Psoas muscle (tissue), 8 donors: ENCODE data around the gene LCTL. TPM values are rescaled to one million over a fixed set of nuclear protein-coding genes. Genes with fewer than 3 reads are reported as not detected.

Experiments used
- ATAC-seq, 4 donors: fragments of 200-7000 bp; cut with Tn5 transposase; one replicate each; pipeline ENCODE4 v1.9.1; 2020; ENCODE audit warnings: moderate library complexity in 3 of 4, mild to moderate bottlenecking in 2 of 4
- DNase-seq, 2 donors: peaks; one replicate each; pipeline ENCODE4 v3.0.0-alpha.2; 2020
- H3K27ac ChIP-seq: fragments of 200-600 bp; one replicate; pipeline ENCODE4 v1.8.0; 2022
- H3K27me3 ChIP-seq, 3 donors: fragments of 200-600 bp in 1 of 3; one replicate each; pipeline versions ENCODE4 v1.6.1 to v1.8.0; 2013 to 2022; ENCODE audit warnings: low read length in 2 of 3, mild to moderate bottlenecking in 2 of 3, moderate library complexity in 1 of 3; ENCODE audit not compliant: insufficient read depth in 3 of 3
- H3K36me3 ChIP-seq, 2 donors: fragments of 200-600 bp in 1 of 2; one replicate each; pipeline versions ENCODE4 v1.6.1 to v1.8.0; 2013 to 2022; ENCODE audit warnings: low read depth in 1 of 2, mild to moderate bottlenecking in 1 of 2, moderate library complexity in 1 of 2; ENCODE audit not compliant: insufficient read depth in 1 of 2
- H3K4me1 ChIP-seq: fragments of 200-600 bp; one replicate; pipeline ENCODE4 v1.8.0; 2022
- H3K4me3 ChIP-seq: fragments of 200-600 bp; one replicate; pipeline ENCODE4 v1.8.0; 2022; ENCODE audit warnings: mild to moderate bottlenecking
- H3K9me3 ChIP-seq: fragments of 200-600 bp; one replicate; pipeline ENCODE4 v1.8.0; 2022
- CTCF ChIP-seq: fragments of 200-600 bp; IDR thresholded peaks from one replicate; pipeline ENCODE4 v1.8.0; 2022; ENCODE audit warnings: antibody characterized with exemption
- WGBS, 3 donors: extraction: QIAGEN DNeasy Blood & Tissue Kit; methylation state at CpG; one replicate each; pipeline versions ENCODE4 v1.1.6 to v1.1.7; 2013; 5-methylcytosine and 5-hydroxymethylcytosine counted together
- intact Hi-C, 2 donors: fragments of 100-400 bp; cut with DNase I; formaldehyde crosslinking; loops; one replicate each; pipeline versions ENCODE4 v1.11.0 to v1.14.2; 2022
- polyA plus RNA-seq, 3 donors: library from polyadenylated mRNA; stranded (reverse); fragments of 200-250 nt; gene quantifications; one replicate each; pipeline ENCODE4 v1.2.3, GENCODE V29; 2013
- total RNA-seq, 4 donors: library from RNA; stranded (reverse); fragmentation: NEBNext Ultra II Directional in 2 of 4; extraction: Animal tissue kit (Norgen Biotek cat#: 25700) in 2 of 4; gene quantifications; one replicate each; pipeline versions ENCODE4 v1.2.1 to v1.2.4, GENCODE V29; 2021 to 2023
- donor health status: healthy with polysubstance abuse.
- donor health status: DM: no; HTN: no; CAD: no; lungs with moderate emphysema.
- donor health status: Bipolar disorder and iron deficiency.
- donor health status: healthy.
- donor health status: DM: yes; HTN: yes; CAD: no.
- donor health status: DM: no; HTN: no; CAD: no.
- donor health status: DM: no; HTN: no; CAD: no.
- donor health status: DM: yes; HTN: yes; CAD: no.

The LCTL gene
- total and polyA plus RNA-seq, 7 donors = not detected

GRCh38 chr15:66566963-66567531 lies 1.2 kb upstream of the LCTL start:
- Histone ChIP-seq H3K4me1 (no peaks in the 10 kb centered on the region), H3K9me3 (no peaks in the 10 kb centered on the region), H3K27me3 (no peaks in the 10 kb centered on the region), H3K36me3 (no peaks in the 10 kb centered on the region), H3K27ac (no peak overlapping the region), H3K4me3 (no peak overlapping the region)
- TF ChIP-seq CTCF = peak; percentile 66
- peak; percentile 45 to 62 (median 60) for ATAC-seq
- intact Hi-C loops = no loop called here
- DNase-seq = peak in 1 of 2 donors; percentile 54
- WGBS, 3 donors = 29 to 36% (median 31%) methylated on average over 15 of the region's 15 CpGs

GRCh38 chr15:66565141-66565641 lies 607 bp downstream of the LCTL start:
- Histone ChIP-seq H3K36me3 (no peaks in the 10 kb centered on the region), H3K27ac (no peak overlapping the region), H3K4me3 (no peak overlapping the region), H3K27me3 (no peaks in the 10 kb centered on the region), H3K4me1 (no peaks in the 10 kb centered on the region), H3K9me3 (no peaks in the 10 kb centered on the region)
- intact Hi-C loops = no loop called here
- DNase-seq = no peak
- 75 to 80% (median 77%) methylated on average over 8 to 9 of the region's 9 CpGs for whole genome bisulfite sequencing, 3 donors
- no peak for ATAC-seq
- TF ChIP-seq CTCF = no peak

GRCh38 chr15:66564136-66565041 lies 1.4 kb downstream of the LCTL start:
- Histone ChIP-seq H3K36me3 (no peaks in the 10 kb centered on the region), H3K27ac (no peak overlapping the region), H3K4me1 (no peaks in the 10 kb centered on the region), H3K4me3 (no peak overlapping the region), H3K9me3 (no peaks in the 10 kb centered on the region), H3K27me3 (no peaks in the 10 kb centered on the region)
- no peak for TF ChIP-seq CTCF
- DNase-seq (no peak), ATAC-seq (no peak)
- WGBS, 3 donors = 79 to 86% (median 81%) methylated on average over 18 of the region's 18 CpGs
- intact Hi-C loops = no loop called here

- ATAC-seq = no peak
These were observed 2.2 kb downstream of the LCTL start for GRCh38 chr15:66563566-66564110.

More at GRCh38 chr15:66563566-66564110, 2.2 kb downstream of the LCTL start:
- WGBS, 3 donors = 93 to 96% (median 95%) methylated on average over 13 of the region's 13 CpGs
- H3K36me3 ChIP-seq = no peaks in the 10 kb centered on the region
- no peaks in the 10 kb centered on the region for H3K9me3 ChIP-seq
- no peak for TF ChIP-seq CTCF
- no peak for DNase-seq
- intact Hi-C loops = no loop called here
- H3K4me3 ChIP-seq = no peak overlapping the region
- H3K27ac ChIP-seq = no peak overlapping the region
- no peaks in the 10 kb centered on the region for H3K4me1 ChIP-seq
- no peaks in the 10 kb centered on the region for H3K27me3 ChIP-seq
